ENCODE data around the gene TEDDM1.

- TF ChIP-seq, protein P1, sequence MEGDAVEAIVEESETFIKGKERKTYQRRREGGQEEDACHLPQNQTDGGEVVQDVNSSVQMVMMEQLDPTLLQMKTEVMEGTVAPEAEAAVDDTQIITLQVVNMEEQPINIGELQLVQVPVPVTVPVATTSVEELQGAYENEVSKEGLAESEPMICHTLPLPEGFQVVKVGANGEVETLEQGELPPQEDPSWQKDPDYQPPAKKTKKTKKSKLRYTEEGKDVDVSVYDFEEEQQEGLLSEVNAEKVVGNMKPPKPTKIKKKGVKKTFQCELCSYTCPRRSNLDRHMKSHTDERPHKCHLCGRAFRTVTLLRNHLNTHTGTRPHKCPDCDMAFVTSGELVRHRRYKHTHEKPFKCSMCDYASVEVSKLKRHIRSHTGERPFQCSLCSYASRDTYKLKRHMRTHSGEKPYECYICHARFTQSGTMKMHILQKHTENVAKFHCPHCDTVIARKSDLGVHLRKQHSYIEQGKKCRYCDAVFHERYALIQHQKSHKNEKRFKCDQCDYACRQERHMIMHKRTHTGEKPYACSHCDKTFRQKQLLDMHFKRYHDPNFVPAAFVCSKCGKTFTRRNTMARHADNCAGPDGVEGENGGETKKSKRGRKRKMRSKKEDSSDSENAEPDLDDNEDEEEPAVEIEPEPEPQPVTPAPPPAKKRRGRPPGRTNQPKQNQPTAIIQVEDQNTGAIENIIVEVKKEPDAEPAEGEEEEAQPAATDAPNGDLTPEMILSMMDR (IDR thresholded peaks at IDR 0.05; ENCODE audit: poor library complexity, severe bottlenecking), result no peak
- no peak for TF ChIP-seq MXI1 (conservative IDR thresholded peaks at IDR 0.05; ENCODE audit: poor library complexity, severe bottlenecking)
These were observed 48.6 kb downstream of the TEDDM1 start for GRCh38 chr1:182351790-182352364.
